PC-3 (cell line): ENCODE measurements around the gene AFF2.

Experiments used
- CTCF ChIP-seq: fragments of 300-600 bp; sonication (generic); conservative IDR thresholded peaks from 2 replicates; pipeline ENCODE4 v1.5.1; 2017; ENCODE audit warnings: antibody characterized with exemption, low read depth, mild to moderate bottlenecking, low read length
- EZH2 ChIP-seq: fragments of 300-600 bp; sonication (generic); IDR thresholded peaks from one replicate; pipeline ENCODE4 v1.6.1; 2017; ENCODE audit warnings: antibody characterized with exemption, mild to moderate bottlenecking, low read length; ENCODE audit not compliant: unreplicated experiment
- EZH2phosphoT487 ChIP-seq: fragments of 300-600 bp; sonication (generic); IDR thresholded peaks from 2 replicates; pipeline ENCODE4 v1.6.1; 2018; ENCODE audit warnings: mild to moderate bottlenecking, antibody characterized with exemption, low read length, borderline replicate concordance

- no peak for TF ChIP-seq CTCF
- TF ChIP-seq EZH2phosphoT487, result no peak
- no peak for TF ChIP-seq EZH2
Observed at GRCh38 chrX:148984238-148984637, 483.8 kb downstream of the AFF2 start.
